ENCODE results near the gene DNAH1. TPM values are rescaled to one million over a fixed set of nuclear protein-coding genes. Genes with fewer than 3 reads are reported as not detected.

The DNAH1 gene
- total RNA-seq, 4 donors from 2014 or later: 1.4 to 6.8 (median 2.0) TPM

- TF ChIP-seq CTCF (IDR thresholded peaks at IDR 0.05 in 4 of 5, conservative IDR thresholded peaks at IDR 0.05 in 1 of 5) (no peak), POLR2A (IDR thresholded peaks at IDR 0.05) (no peak)
- intact Hi-C loops (cut with DNase I; ENCODE audit: low total_unique reads): no loop called here
- Histone ChIP-seq H3K4me3 (no peak overlapping the region), H3K36me3 (no peaks in the 10 kb centered on the region), H3K27me3 (no peaks in the 10 kb centered on the region), H3K27ac (no peak overlapping the region), H3K9me3 (no peaks in the 10 kb centered on the region), H3K4me1 (no peaks in the 10 kb centered on the region)
- no peak for ATAC-seq
- no peak for DNase-seq
- in situ Hi-C loops (cut with MboI; ENCODE audit: low sequenced_read_pairs in 4 of 4): no loop called here
These were observed 8.6 kb downstream of the DNAH1 start for GRCh38 chr3:52324676-52325075.

- Histone ChIP-seq H3K4me1 (no peaks in the 10 kb centered on the region), H3K27me3 (no peaks in the 10 kb centered on the region), H3K9me3 (no peaks in the 10 kb centered on the region), H3K4me3 (no peak overlapping the region), H3K27ac (no peak overlapping the region), H3K36me3 (no peaks in the 10 kb centered on the region)
- in situ Hi-C loops (cut with MboI; ENCODE audit: low sequenced_read_pairs in 4 of 4) (no loop called here), intact Hi-C loops (cut with DNase I; ENCODE audit: low total_unique reads) (no loop called here)
- TF ChIP-seq CTCF (IDR thresholded peaks at IDR 0.05 in 4 of 5, conservative IDR thresholded peaks at IDR 0.05 in 1 of 5) (no peak), POLR2A (IDR thresholded peaks at IDR 0.05) (no peak)
- no peak for DNase-seq
- no peak for ATAC-seq
These were observed 9.6 kb downstream of the DNAH1 start for GRCh38 chr3:52325686-52326085.

- TF ChIP-seq CTCF (IDR thresholded peaks at IDR 0.05 in 4 of 5, conservative IDR thresholded peaks at IDR 0.05 in 1 of 5): no peak
- no peak for ATAC-seq
- Histone ChIP-seq H3K4me1 (no peaks in the 10 kb centered on the region), H3K36me3 (peaks cover 0 to 3% of the 10 kb centered on the region in 2 donors), H3K9me3 (no peaks in the 10 kb centered on the region), H3K27ac (no peak overlapping the region), H3K27me3 (no peaks in the 10 kb centered on the region), H3K4me3 (no peak overlapping the region)
- in situ Hi-C loops (cut with MboI; ENCODE audit: low sequenced_read_pairs in 4 of 4) (no loop called here), intact Hi-C loops (cut with DNase I; ENCODE audit: low total_unique reads) (no loop called here)
- no peak for DNase-seq
These were observed 10.9 kb downstream of the DNAH1 start for GRCh38 chr3:52326976-52327375.

GRCh38 chr3:52327486-52328290 lies 11.6 kb downstream of the DNAH1 start:
- H3K36me3 ChIP-seq: peaks cover 0 to 6% of the 10 kb centered on the region in 2 donors
- no peaks in the 10 kb centered on the region for H3K4me1 ChIP-seq
- H3K27ac ChIP-seq: no peak overlapping the region
- no peak for ATAC-seq
- no peaks in the 10 kb centered on the region for H3K27me3 ChIP-seq
- DNase-seq: no peak
- in situ Hi-C loops (cut with MboI; ENCODE audit: low sequenced_read_pairs in 4 of 4): no loop called here
- intact Hi-C loops (cut with DNase I; ENCODE audit: low total_unique reads): no loop called here
- H3K4me3 ChIP-seq: no peak overlapping the region
- H3K9me3 ChIP-seq: no peaks in the 10 kb centered on the region
- no peak for TF ChIP-seq POLR2A (IDR thresholded peaks at IDR 0.05)
- no peak for TF ChIP-seq CTCF (IDR thresholded peaks at IDR 0.05 in 4 of 5, conservative IDR thresholded peaks at IDR 0.05 in 1 of 5)
